Measurements from ENCODE around the gene PI4KA.

GRCh38 chr22:20857838-20858614 lies 585 bp downstream of the PI4KA start:
- TF ChIP-seq CTCF (conservative IDR thresholded peaks at IDR 0.05 in 1 of 2, IDR thresholded peaks at IDR 0.05 in 1 of 2; ENCODE audit: extremely low read depth in 1 of 2, insufficient read depth in 1 of 2, low read depth in 1 of 2, low read length in 2 of 2), result no peak
- TF ChIP-seq EZH2 (IDR thresholded peaks at IDR 0.05; ENCODE audit: borderline replicate concordance, low read length), result no peak

All from mammary epithelial cell (primary cell).